ENCODE measurements around the gene PTDSS2. TPM values are rescaled to one million over a fixed set of nuclear protein-coding genes. Genes with fewer than 3 reads are reported as not detected.

The PTDSS2 gene
- total and polyA plus RNA-seq, 9 of the 15 experiments (the other 6 are each of a cell fraction or from before 2014, with no cell fraction given) = 0.45 to 53.9 (median 17.2) TPM

DNA sequence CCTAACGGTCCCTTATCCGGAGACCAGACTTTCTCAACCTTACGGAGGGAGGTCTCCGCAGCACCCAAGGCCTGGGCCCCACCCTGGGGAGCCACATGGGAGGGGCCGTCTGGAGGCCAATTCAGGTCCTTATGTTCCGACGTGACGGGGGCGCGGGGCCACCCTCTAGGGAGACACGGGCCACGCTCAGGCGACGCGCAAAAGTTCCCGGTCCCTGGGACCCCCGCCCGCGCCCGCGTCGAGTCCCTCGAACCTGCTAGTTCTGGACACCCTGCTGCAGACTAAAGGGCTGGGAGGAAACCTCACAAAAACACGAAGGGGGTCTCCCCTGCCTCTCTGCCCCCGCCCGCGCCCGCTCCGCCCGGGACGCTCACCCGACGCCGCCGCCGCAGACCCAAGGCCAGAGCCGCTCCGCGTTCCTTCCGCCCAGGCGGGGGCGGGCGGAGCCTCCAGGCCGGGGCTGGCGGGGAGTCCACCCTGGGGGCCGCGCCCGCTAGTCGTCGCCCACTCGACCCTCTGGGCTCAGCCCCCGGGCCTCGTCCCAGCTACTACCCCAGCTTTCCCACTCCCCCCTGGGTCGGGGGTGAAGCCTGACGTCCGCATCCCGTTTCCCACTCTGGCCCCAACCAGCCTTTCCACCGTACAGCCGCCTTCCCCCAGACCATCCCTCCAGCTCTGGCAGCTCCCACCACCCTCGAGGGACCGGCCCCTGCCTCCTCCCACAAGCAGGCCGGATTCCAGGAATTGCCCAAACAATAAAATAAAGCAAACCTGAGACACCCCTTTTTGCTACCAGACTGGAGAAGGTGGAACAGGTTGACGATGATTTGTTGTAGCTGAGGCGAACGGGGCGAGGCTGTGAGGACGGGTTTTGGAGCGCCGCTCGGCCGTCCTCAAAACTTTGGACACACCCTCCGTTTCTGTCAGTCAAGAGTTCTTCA, 54.2 kb downstream of the PTDSS2 start (continued):
- TF ChIP-seq, protein P1, sequence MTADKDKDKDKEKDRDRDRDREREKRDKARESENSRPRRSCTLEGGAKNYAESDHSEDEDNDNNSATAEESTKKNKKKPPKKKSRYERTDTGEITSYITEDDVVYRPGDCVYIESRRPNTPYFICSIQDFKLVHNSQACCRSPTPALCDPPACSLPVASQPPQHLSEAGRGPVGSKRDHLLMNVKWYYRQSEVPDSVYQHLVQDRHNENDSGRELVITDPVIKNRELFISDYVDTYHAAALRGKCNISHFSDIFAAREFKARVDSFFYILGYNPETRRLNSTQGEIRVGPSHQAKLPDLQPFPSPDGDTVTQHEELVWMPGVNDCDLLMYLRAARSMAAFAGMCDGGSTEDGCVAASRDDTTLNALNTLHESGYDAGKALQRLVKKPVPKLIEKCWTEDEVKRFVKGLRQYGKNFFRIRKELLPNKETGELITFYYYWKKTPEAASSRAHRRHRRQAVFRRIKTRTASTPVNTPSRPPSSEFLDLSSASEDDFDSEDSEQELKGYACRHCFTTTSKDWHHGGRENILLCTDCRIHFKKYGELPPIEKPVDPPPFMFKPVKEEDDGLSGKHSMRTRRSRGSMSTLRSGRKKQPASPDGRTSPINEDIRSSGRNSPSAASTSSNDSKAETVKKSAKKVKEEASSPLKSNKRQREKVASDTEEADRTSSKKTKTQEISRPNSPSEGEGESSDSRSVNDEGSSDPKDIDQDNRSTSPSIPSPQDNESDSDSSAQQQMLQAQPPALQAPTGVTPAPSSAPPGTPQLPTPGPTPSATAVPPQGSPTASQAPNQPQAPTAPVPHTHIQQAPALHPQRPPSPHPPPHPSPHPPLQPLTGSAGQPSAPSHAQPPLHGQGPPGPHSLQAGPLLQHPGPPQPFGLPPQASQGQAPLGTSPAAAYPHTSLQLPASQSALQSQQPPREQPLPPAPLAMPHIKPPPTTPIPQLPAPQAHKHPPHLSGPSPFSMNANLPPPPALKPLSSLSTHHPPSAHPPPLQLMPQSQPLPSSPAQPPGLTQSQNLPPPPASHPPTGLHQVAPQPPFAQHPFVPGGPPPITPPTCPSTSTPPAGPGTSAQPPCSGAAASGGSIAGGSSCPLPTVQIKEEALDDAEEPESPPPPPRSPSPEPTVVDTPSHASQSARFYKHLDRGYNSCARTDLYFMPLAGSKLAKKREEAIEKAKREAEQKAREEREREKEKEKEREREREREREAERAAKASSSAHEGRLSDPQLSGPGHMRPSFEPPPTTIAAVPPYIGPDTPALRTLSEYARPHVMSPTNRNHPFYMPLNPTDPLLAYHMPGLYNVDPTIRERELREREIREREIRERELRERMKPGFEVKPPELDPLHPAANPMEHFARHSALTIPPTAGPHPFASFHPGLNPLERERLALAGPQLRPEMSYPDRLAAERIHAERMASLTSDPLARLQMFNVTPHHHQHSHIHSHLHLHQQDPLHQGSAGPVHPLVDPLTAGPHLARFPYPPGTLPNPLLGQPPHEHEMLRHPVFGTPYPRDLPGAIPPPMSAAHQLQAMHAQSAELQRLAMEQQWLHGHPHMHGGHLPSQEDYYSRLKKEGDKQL (CRISPR knock-in tag; IDR thresholded peaks at IDR 0.05; ENCODE audit: borderline replicate concordance) = no peak
- TF ChIP-seq CEBPG (CRISPR knock-in tag; IDR thresholded peaks at IDR 0.05) = no peak
- TF ChIP-seq CEBPG (tag; conservative IDR thresholded peaks at IDR 0.05 in 1 of 2, IDR thresholded peaks at IDR 0.05 in 1 of 2) = no peak
- peak; percentile 54; the same call in 1 of the 2 replicates for TF ChIP-seq GATAD2B (IDR thresholded peaks at IDR 0.05; ENCODE audit: borderline replicate concordance)
- TF ChIP-seq TBP (optimal IDR thresholded peaks at IDR 0.05; ENCODE audit: low read depth, low read length) = peak; percentile 54
- no peak for TF ChIP-seq KDM2B (CRISPR knock-in tag; IDR thresholded peaks at IDR 0.05)
- peak; percentile 61 for TF ChIP-seq SUPT5H (IDR thresholded peaks at IDR 0.05)
- peak; percentile 45; the same call in 1 of the 2 replicates for TF ChIP-seq MYC (IDR thresholded peaks at IDR 0.05; ENCODE audit: low read depth, low read length)
- TF ChIP-seq MYC (CRISPR knock-in tag; IDR thresholded peaks at IDR 0.05; ENCODE audit: borderline replicate concordance, low read depth) = 0 out of 2 replicates have a peak, but pooled peaks have one; percentile 26
- no peak for TF ChIP-seq TRIM28 (IDR thresholded peaks at IDR 0.05)
- TF ChIP-seq, protein P2, sequence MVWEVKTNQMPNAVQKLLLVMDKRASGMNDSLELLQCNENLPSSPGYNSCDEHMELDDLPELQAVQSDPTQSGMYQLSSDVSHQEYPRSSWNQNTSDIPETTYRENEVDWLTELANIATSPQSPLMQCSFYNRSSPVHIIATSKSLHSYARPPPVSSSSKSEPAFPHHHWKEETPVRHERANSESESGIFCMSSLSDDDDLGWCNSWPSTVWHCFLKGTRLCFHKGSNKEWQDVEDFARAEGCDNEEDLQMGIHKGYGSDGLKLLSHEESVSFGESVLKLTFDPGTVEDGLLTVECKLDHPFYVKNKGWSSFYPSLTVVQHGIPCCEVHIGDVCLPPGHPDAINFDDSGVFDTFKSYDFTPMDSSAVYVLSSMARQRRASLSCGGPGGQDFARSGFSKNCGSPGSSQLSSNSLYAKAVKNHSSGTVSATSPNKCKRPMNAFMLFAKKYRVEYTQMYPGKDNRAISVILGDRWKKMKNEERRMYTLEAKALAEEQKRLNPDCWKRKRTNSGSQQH (CRISPR knock-in tag; IDR thresholded peaks at IDR 0.05) = no peak
- TF ChIP-seq, protein P3, sequence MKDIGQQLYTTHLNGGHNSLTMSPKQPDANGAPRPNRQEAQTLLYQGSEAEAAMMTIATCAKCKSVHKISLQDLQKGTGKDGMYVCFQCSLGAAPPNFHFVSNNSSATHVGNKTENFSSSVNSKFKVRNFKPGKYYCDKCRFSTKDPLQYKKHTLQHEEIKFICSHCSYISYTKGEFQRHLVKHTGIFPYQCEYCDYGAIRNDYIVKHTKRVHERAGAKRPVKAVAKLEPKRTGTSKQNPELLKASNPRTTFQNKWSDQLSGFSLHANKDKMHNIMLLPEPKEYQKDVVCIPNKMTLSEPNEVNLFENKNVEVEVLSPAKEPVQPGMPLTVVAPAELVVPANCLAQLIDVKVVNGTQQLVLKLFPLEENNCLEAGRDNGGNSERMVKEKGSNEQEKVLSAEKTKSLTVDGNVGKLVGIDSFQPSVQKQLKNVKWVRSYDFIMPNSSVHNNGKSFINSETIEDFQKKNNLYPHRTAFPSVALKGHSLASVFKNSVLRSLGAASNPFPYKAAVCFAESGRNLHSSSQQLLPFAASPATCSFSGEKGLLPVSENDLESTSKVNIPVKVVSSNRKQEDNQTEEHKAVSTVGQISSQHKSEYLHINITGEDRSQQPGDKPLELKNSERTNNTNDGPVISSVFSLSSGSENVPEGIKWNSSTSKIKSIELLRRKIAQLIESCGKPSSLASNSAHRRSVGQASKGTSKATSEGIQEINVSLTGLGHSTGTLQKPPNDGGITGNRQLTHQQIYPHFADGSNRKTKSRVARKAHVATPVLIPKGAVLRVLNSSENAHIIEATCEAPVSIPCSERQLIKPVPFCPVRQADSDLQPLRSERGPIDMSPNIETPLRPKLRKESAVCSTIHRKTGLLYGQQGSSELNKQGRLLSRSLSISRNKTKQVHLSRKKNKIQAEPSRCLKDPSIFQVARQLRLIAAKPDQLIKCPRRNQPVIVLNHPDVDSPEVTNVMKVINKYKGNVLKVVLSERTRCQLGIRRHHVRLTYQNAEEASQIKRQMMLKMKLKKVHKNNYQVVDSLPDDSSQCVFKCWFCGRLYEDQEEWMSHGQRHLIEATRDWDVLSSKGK (CRISPR knock-in tag; IDR thresholded peaks at IDR 0.05) = no peak
- TF ChIP-seq MEF2A (IDR thresholded peaks at IDR 0.05; ENCODE audit: control insufficient read depth, low read depth, low read length) = no peak
- TF ChIP-seq POLR2H (tag; IDR thresholded peaks at IDR 0.05; ENCODE audit: low read depth) = peak; percentile 38; the same call in 1 of the 2 replicates
- no peak for TF ChIP-seq SIRT6 (IDR thresholded peaks at IDR 0.05; ENCODE audit: low read depth, low read length)
- no peak for TF ChIP-seq SP1 (CRISPR knock-in tag; IDR thresholded peaks at IDR 0.05)
- TF ChIP-seq ZBTB17 (CRISPR knock-in tag; IDR thresholded peaks at IDR 0.05) = 0 out of 2 replicates have a peak, but pooled peaks have one; percentile 39
